ENCODE measurements around the gene CTH.
"Not testable (repeated sequence)": the region's sequence is repeated elsewhere in the genome, so short reads cannot be mapped to it uniquely, and the experiment has no call there.

DNA sequence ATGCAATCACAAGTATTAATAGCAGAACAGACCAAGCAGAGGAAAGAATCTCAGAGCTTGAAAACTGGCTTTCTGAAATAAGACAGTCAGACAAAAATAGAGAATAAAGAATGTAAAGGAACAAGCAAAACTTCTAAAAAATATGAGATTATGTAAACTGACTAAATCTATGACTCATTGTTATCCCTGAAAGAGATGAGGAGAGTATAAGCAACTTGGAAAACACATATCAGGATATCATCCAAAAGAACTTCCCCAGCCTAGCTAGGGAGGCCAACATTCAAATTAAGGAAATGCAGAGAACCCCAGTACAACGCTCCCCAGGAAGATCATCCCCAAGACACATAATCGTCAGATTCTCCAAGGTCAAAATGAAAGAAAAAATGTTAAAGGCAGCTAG lies 58.1 kb downstream of the CTH start:
- TF ChIP-seq, protein P1, sequence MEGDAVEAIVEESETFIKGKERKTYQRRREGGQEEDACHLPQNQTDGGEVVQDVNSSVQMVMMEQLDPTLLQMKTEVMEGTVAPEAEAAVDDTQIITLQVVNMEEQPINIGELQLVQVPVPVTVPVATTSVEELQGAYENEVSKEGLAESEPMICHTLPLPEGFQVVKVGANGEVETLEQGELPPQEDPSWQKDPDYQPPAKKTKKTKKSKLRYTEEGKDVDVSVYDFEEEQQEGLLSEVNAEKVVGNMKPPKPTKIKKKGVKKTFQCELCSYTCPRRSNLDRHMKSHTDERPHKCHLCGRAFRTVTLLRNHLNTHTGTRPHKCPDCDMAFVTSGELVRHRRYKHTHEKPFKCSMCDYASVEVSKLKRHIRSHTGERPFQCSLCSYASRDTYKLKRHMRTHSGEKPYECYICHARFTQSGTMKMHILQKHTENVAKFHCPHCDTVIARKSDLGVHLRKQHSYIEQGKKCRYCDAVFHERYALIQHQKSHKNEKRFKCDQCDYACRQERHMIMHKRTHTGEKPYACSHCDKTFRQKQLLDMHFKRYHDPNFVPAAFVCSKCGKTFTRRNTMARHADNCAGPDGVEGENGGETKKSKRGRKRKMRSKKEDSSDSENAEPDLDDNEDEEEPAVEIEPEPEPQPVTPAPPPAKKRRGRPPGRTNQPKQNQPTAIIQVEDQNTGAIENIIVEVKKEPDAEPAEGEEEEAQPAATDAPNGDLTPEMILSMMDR (IDR thresholded peaks at IDR 0.05), result not testable (repeated sequence)
- not testable (repeated sequence) for TF ChIP-seq POLR2A (IDR thresholded peaks at IDR 0.05)
